ENCODE measurements around the gene OR52W1. TPM values are rescaled to one million over a fixed set of nuclear protein-coding genes. Genes with fewer than 3 reads are reported as not detected.

OR52W1 gene
- total RNA-seq, 4 donors from 2014 or later = not detected

GRCh38 chr11:6201481-6201880 is 2.5 kb downstream of the OR52W1 start:
- WGBS, 2 donors = 54 to 71% methylated on average over 2 of the region's 2 CpGs
- TF ChIP-seq POLR2A (IDR thresholded peaks at IDR 0.05) = no peak
- TF ChIP-seq, protein P1, sequence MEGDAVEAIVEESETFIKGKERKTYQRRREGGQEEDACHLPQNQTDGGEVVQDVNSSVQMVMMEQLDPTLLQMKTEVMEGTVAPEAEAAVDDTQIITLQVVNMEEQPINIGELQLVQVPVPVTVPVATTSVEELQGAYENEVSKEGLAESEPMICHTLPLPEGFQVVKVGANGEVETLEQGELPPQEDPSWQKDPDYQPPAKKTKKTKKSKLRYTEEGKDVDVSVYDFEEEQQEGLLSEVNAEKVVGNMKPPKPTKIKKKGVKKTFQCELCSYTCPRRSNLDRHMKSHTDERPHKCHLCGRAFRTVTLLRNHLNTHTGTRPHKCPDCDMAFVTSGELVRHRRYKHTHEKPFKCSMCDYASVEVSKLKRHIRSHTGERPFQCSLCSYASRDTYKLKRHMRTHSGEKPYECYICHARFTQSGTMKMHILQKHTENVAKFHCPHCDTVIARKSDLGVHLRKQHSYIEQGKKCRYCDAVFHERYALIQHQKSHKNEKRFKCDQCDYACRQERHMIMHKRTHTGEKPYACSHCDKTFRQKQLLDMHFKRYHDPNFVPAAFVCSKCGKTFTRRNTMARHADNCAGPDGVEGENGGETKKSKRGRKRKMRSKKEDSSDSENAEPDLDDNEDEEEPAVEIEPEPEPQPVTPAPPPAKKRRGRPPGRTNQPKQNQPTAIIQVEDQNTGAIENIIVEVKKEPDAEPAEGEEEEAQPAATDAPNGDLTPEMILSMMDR (IDR thresholded peaks at IDR 0.05) = no peak
- DNase-seq (ENCODE audit: low spot score in 2 of 2) = no peak

DNA sequence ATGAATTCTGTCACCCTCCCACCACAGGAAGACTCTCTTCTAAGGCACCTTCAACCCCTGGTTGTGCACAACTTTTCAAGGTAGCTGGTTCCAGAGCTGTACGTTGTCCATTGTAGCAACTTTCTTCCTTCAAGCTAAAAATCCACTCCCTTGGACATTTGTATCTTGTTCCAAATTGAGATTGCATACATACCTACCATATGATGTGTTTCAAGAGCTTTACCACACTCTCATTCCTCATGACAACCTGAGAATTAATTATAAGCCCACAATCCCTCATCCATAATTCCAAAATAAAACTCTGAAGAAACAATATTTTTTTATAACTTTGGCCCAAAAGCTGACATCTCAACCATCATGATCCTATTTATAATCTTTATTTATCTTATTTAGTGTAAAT is 3.0 kb downstream of the OR52W1 start:
- TF ChIP-seq, protein P1 (IDR thresholded peaks at IDR 0.05) = no peak
- intact Hi-C loops (cut with DNase I; ENCODE audit: low total_unique reads) = no loop called here
- 95 to 100% methylated on average over 1 of the region's 1 CpG for WGBS, 2 donors

More at GRCh38 chr11:6201481-6201880, 2.5 kb downstream of the OR52W1 start:
- intact Hi-C loops (cut with DNase I; ENCODE audit: low total_unique reads) = no loop called here
- no peak overlapping the region for H3K4me3 ChIP-seq (ENCODE audit: low read depth, poor library complexity, severe bottlenecking)

GRCh38 chr11:6203327-6203726 is 4.3 kb downstream of the OR52W1 start:
- no peak overlapping the region for H3K4me3 ChIP-seq (ENCODE audit: low read depth, poor library complexity, severe bottlenecking)
- TF ChIP-seq POLR2A (IDR thresholded peaks at IDR 0.05) = no peak
- TF ChIP-seq, protein P1 (IDR thresholded peaks at IDR 0.05) = no peak
- no peak for DNase-seq (ENCODE audit: low spot score in 2 of 2)
- WGBS, 2 donors = 38 to 48% methylated on average over 3 of the region's 3 CpGs
- intact Hi-C loops (cut with DNase I; ENCODE audit: low total_unique reads) = no loop called here

More for the DNA sequence above, 3.0 kb downstream of the OR52W1 start:
- no peak overlapping the region for H3K4me3 ChIP-seq (ENCODE audit: low read depth, poor library complexity, severe bottlenecking)
- no peak for DNase-seq (ENCODE audit: low spot score in 2 of 2)

DNA sequence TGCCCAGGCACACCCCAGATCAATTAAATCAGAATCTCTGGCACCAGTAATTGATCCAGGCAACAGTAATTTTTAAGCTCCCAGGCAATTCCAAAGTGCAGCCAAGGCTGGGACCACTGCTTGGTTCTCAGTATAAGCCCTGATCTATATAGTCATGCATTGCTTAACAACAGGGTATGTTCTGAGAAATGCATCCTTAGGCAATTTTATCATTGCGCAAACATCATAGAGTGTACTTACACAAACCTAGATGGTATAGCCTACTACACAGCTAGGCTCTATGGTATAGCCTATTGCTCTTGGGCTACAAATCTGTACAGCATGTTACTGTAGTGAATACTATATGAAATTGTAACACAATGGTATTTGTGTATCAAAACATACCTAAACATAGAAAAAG is 5.7 kb downstream of the OR52W1 start:
- 86 to 94% methylated on average over 1 of the region's 1 CpG for WGBS, 2 donors
- TF ChIP-seq POLR2A (IDR thresholded peaks at IDR 0.05) = no peak
- TF ChIP-seq, protein P1 (IDR thresholded peaks at IDR 0.05) = no peak
- no peak for DNase-seq (ENCODE audit: low spot score in 2 of 2)
- intact Hi-C loops (cut with DNase I; ENCODE audit: low total_unique reads) = no loop called here
- no peak overlapping the region for H3K4me3 ChIP-seq (ENCODE audit: low read depth, poor library complexity, severe bottlenecking)

GRCh38 chr11:6205366-6205765 is 6.3 kb downstream of the OR52W1 start, which contains the start of gene C11orf42:
TSS of gene C11orf42 (plus strand) at chr11:6205557. CDS start at chr11:6205616, 59 bp downstream.
- intact Hi-C loops (cut with DNase I; ENCODE audit: low total_unique reads) = no loop called here
- DNase-seq (ENCODE audit: low spot score in 2 of 2) = no peak
- TF ChIP-seq, protein P1 (IDR thresholded peaks at IDR 0.05) = no peak
- no peak for TF ChIP-seq POLR2A (IDR thresholded peaks at IDR 0.05)
- H3K4me3 ChIP-seq (ENCODE audit: low read depth, poor library complexity, severe bottlenecking) = no peak within 1 kb of the TSS
- 100% methylated on average over 1 of the region's 1 CpG for WGBS, 2 donors

Measured in lower leg skin (tissue), 4 donors.